Hematopoietic multipotent progenitor cell treated with erythropoietin and hydrocortisone succinate and interleukin-3 and kit ligand, for 4 days (in vitro differentiated cells): ENCODE measurements around the gene TEX44.

ENCODE experiments used
- DNase-seq: peaks from one replicate; pipeline ENCODE4 v3.0.0-alpha.2; 2015

The TEX44 gene

GRCh38 chr2:231634951-231635875 lies 42.5 kb downstream of the TEX44 start:
- no peak for DNase-seq

- DNase-seq = no peak
These were observed 47.6 kb downstream of the TEX44 start for GRCh38 chr2:231640241-231640640.

GRCh38 chr2:231640641-231641111 lies 48.0 kb downstream of the TEX44 start:
- DNase-seq = peak; percentile 81

GRCh38 chr2:231642631-231643494 lies 50.2 kb downstream of the TEX44 start:
- peak; percentile 80 for DNase-seq

- DNase-seq = no peak
These were observed 50.8 kb downstream of the TEX44 start for GRCh38 chr2:231643495-231643888.
